SK-N-MC (cell line): ENCODE results near the gene ELAVL1.

Experiments used
- EZH2 ChIP-seq: fragments of 200-600 bp; sonication (generic); IDR thresholded peaks from one replicate; pipeline ENCODE4 v1.6.1; 2017; ENCODE audit warnings: antibody characterized with exemption
- FOXP2 ChIP-seq: optimal IDR thresholded peaks from 2 replicates; pipeline ENCODE3; 2011; ENCODE audit warnings: mild to moderate bottlenecking, moderate library complexity; ENCODE audit not compliant: insufficient read depth; ENCODE audit errors: extremely low read length, control extremely low read depth
- POLR2AphosphoS5 ChIP-seq: IDR thresholded peaks from 2 replicates; pipeline ENCODE4 v1.6.1; 2012; ENCODE audit warnings: mild to moderate bottlenecking, low read depth, low read length, borderline replicate concordance

DNA sequence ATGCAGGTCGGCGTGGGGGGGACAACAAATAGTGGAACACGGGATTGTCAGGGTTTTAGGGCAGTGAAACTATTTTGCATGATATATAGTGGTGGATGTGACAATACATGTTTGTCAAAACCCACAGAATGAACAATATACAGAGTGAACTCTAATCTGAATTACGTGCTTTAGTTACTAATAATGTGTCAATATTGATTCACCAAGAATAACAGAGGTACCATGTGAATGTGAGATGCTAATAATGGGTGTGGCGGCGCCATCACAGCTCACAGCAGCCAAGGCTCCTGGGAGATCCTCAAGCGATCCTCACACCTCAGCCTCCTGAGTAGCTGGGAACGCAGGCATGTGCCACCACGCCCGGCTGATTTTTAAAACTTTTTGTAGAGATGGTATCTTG is 12.9 kb downstream of the ELAVL1 start:
- TF ChIP-seq POLR2AphosphoS5 (no peak), EZH2 (no peak), FOXP2 (no peak)
